GM18502 (cell line): ENCODE measurements around the gene CFAP221.
"Not testable (repeated sequence)": the region's sequence is repeated elsewhere in the genome, so short reads cannot be mapped to it uniquely, and the experiment has no call there.

Experiments used
- ATAC-seq: cut with Tn5 transposase; IDR thresholded peaks from one replicate; pipeline ENCODE4 v1.9.1; 2021; ENCODE audit warnings: mild to moderate bottlenecking; ENCODE audit not compliant: unreplicated experiment, poor library complexity

Gene CFAP221

GRCh38 chr2:119583291-119583690 lies 39.0 kb downstream of the CFAP221 start:
- ATAC-seq, result no peak

GRCh38 chr2:119584469-119584868 lies 40.2 kb downstream of the CFAP221 start:
- no peak for ATAC-seq

GRCh38 chr2:119586085-119586484 lies 41.8 kb downstream of the CFAP221 start:
- ATAC-seq, result no peak

GRCh38 chr2:119590873-119591272 lies 46.6 kb downstream of the CFAP221 start:
- ATAC-seq, result no peak

- no peak for ATAC-seq
Observed at GRCh38 chr2:119591523-119591922, 47.3 kb downstream of the CFAP221 start.

- no peak for ATAC-seq
Observed at GRCh38 chr2:119592436-119592835, 48.2 kb downstream of the CFAP221 start.

- ATAC-seq, result no peak
Observed at GRCh38 chr2:119596638-119597037, 52.4 kb downstream of the CFAP221 start.

- ATAC-seq, result no peak
Observed at GRCh38 chr2:119598596-119599263, 54.5 kb downstream of the CFAP221 start.

- ATAC-seq, result no peak
Observed at GRCh38 chr2:119599384-119599783, 55.1 kb downstream of the CFAP221 start.

GRCh38 chr2:119605096-119605495 lies 60.8 kb downstream of the CFAP221 start:
- no peak for ATAC-seq

GRCh38 chr2:119606674-119607073 lies 62.4 kb downstream of the CFAP221 start:
- no peak for ATAC-seq

- ATAC-seq, result no peak
Observed at GRCh38 chr2:119608553-119608952, 64.3 kb downstream of the CFAP221 start.

GRCh38 chr2:119609337-119609736 lies 65.1 kb downstream of the CFAP221 start:
- no peak for ATAC-seq

- not testable (repeated sequence) for ATAC-seq
Observed at GRCh38 chr2:119614140-119614539, 69.9 kb downstream of the CFAP221 start.

GRCh38 chr2:119616421-119616820 lies 72.2 kb downstream of the CFAP221 start:
- ATAC-seq, result no peak

GRCh38 chr2:119617455-119617854 lies 73.2 kb downstream of the CFAP221 start:
- ATAC-seq, result no peak

- ATAC-seq, result not testable (repeated sequence)
Observed at GRCh38 chr2:119618725-119619124, 74.5 kb downstream of the CFAP221 start.

- ATAC-seq, result no peak
Observed at GRCh38 chr2:119625226-119625625, 81.0 kb downstream of the CFAP221 start.

- ATAC-seq, result no peak
Observed at GRCh38 chr2:119629323-119629825, 85.1 kb downstream of the CFAP221 start.

GRCh38 chr2:119630121-119630520 lies 85.9 kb downstream of the CFAP221 start:
- no peak for ATAC-seq

- no peak for ATAC-seq
Observed at GRCh38 chr2:119637371-119637770, 93.1 kb downstream of the CFAP221 start.

- ATAC-seq, result no peak
Observed at GRCh38 chr2:119638246-119638645, 94.0 kb downstream of the CFAP221 start.
